NT2/D1 (cell line): Measurements from ENCODE around the gene ADAMTS10.
"Not testable (repeated sequence)": the region's sequence is repeated elsewhere in the genome, so short reads cannot be mapped to it uniquely, and the experiment has no call there.

Source experiments
- DNase-seq: peaks from one replicate; pipeline ENCODE4 v3.0.0-alpha.2; 2011; ENCODE audit warnings: low read depth, low spot score
- H3K27me3 ChIP-seq: 2 replicates; pipeline ENCODE4 v1.6.0; 2011; ENCODE audit warnings: mild to moderate bottlenecking; ENCODE audit not compliant: insufficient read length, insufficient read depth
- H3K36me3 ChIP-seq: 2 replicates; pipeline ENCODE4 v1.6.1; 2011; ENCODE audit warnings: mild to moderate bottlenecking, low read length, mixed read lengths; ENCODE audit not compliant: insufficient read depth, insufficient read length
- H3K4me1 ChIP-seq: 2 replicates; pipeline ENCODE4 v1.5.1; 2011; ENCODE audit not compliant: insufficient read depth, insufficient read length
- H3K4me3 ChIP-seq: 2 replicates; pipeline ENCODE4 v1.5.1; 2011; ENCODE audit warnings: low read depth; ENCODE audit not compliant: insufficient read length
- H3K9ac ChIP-seq: 2 replicates; pipeline ENCODE4 v1.6.0; 2011; ENCODE audit warnings: low read depth; ENCODE audit not compliant: insufficient read length
- H3K9me3 ChIP-seq: 2 replicates; pipeline ENCODE4 v1.5.1; 2011; ENCODE audit warnings: mild to moderate bottlenecking, low read length; ENCODE audit not compliant: insufficient read depth
- SUZ12 ChIP-seq: IDR thresholded peaks from 2 replicates; pipeline ENCODE4 v1.6.1; 2011; ENCODE audit not compliant: insufficient read length, insufficient read depth; ENCODE audit errors: extremely low read depth
- YY1 ChIP-seq: IDR thresholded peaks from 2 replicates; pipeline ENCODE4 v1.6.1; 2011; ENCODE audit not compliant: insufficient read length, insufficient read depth
- ZNF274 ChIP-seq: IDR thresholded peaks from 2 replicates; pipeline ENCODE4 v1.6.1; 2011; ENCODE audit warnings: mild to moderate bottlenecking, low read depth, low read length

Gene ADAMTS10

DNA sequence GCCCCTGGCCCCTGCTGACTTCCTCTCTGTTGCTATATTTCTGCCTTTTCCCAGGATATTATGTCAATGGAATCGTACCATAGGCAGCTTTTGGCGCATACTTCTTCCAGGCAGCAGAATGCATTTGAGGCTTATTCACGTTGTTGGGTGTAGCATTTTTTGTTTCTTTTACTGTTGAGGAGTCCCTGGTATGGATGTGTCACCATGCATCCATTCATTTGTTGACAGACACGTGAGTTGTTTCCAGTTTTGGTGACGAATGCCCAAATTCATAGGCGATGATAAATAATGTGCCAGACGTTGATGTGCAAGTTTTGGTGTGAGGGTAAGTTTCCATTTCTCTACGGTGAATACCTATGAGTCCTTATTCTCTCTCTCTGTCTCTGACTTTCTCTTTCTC is 24.9 kb upstream of the ADAMTS10 start:
- H3K4me1 ChIP-seq = peaks cover 6% of the 10 kb centered on the region
- no peak for DNase-seq

DNA sequence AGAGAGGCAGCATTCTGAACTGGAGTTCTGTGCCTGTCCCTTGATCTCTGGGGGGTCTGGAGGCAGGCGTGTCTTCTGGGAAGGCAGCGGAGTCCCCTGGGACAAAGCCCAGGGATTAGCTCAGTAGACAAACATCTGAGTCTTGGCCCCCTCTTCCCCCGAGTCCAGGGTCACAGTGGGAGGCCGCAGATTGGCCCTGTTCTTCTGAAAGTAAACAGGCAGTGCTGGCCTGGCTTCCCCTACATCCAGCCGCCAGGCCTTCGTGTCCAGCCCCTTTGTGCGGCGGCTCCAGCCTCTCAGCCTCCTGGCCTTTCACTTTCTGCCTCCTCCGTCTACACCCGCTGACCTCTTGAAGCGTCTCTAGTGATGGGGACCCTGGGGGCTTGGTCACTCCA is 20.9 kb upstream of the ADAMTS10 start:
- Histone ChIP-seq H3K4me1 (peaks cover 6% of the 10 kb centered on the region), H3K36me3 (no peaks in the 10 kb centered on the region), H3K4me3 (no peak overlapping the region), H3K9me3 (no peaks in the 10 kb centered on the region), H3K27me3 (no peaks in the 10 kb centered on the region), H3K9ac (no peak overlapping the region)
- DNase-seq = no peak
- no peak for TF ChIP-seq SUZ12
- TF ChIP-seq YY1 = no peak
- no peak for TF ChIP-seq ZNF274

More for the DNA sequence above, 24.9 kb upstream of the ADAMTS10 start:
- no peak overlapping the region for H3K4me3 ChIP-seq
- H3K9me3 ChIP-seq = no peaks in the 10 kb centered on the region
- TF ChIP-seq YY1 (no peak), SUZ12 (no peak), ZNF274 (no peak)
- H3K9ac ChIP-seq = no peak overlapping the region
- H3K36me3 ChIP-seq = no peaks in the 10 kb centered on the region
- H3K27me3 ChIP-seq = no peaks in the 10 kb centered on the region

DNA sequence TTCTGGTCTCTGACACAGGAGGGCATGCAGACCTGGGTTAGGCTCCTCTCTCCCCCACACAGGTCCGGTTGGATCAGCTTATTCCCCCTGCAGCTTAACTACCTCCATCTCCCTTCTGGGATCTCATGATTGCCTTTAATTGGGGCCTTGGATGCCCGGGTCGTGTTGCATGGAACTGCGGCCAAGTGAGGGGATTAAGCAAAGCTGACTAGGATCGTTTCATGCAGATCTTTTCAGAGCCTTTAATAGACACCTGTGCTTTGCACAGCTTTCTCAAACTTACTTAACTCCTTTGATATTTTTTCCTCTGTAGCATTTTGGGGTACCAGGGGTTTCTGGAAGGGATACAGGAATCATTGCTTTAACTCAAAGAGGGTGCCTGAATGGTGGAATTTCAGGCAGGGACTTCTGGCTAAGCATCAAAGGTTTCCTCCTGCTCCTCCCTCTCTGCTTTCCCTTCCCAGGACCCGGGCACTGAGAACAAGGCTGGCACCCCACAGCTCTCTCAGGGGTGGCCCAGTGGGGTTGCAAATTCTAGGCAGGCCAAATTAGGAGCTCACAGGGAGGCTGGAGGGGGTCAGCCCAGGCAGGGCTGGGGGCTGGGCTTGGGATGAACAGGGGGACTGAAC is 20.4 kb upstream of the ADAMTS10 start:
- H3K4me3 ChIP-seq = no peak overlapping the region
- no peaks in the 10 kb centered on the region for H3K9me3 ChIP-seq
- peaks cover 6% of the 10 kb centered on the region for H3K4me1 ChIP-seq
- no peak for DNase-seq
- H3K9ac ChIP-seq = no peak overlapping the region
- no peaks in the 10 kb centered on the region for H3K36me3 ChIP-seq
- no peak for TF ChIP-seq SUZ12
- TF ChIP-seq YY1 = no peak
- TF ChIP-seq ZNF274 = no peak
- H3K27me3 ChIP-seq = no peaks in the 10 kb centered on the region

DNA sequence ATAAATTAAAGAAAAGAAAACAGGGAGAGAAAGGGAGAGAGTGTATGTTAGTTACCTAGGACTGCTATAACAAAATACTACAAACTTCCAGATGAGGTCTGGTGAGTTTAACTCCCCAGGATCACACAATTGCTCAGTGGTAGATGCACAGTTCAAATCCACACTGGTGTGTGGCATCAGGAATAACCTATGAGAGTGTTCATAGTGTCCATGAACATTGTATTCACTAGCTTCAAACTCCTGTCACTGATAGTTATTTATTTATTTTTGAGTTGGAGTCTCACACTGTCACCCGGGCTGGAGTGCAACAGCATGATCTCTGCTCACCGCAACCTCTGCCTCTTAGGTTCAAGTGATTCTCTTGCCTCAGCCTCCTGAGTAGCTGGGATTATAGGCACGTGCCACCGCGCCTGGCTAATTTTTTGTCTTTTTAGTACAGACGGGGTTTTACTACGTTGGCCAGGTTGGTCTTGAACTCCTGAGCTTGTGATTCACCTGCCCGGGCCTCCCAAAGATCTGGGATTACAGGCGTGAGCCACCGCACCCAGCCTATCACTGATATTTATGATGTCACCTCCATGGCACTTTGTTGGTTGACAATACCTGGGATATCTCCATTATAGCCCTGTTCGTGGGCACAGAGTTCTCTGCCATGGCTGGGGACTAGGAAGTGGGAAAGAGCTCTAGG is 19.6 kb upstream of the ADAMTS10 start, which contains the start of gene NFILZ:
Gene NFILZ (plus strand): TSS at position 638 of the 688 bp plus-strand sequence. CDS start 46,133 bp downstream, outside the sequence.
- TF ChIP-seq YY1 = no peak
- no peak for TF ChIP-seq SUZ12
- no peak for TF ChIP-seq ZNF274
- no peaks in the 10 kb centered on the region for H3K27me3 ChIP-seq
- peaks cover 6% of the 10 kb centered on the region for H3K4me1 ChIP-seq
- DNase-seq = no peak
- H3K9ac ChIP-seq = no peak within 1 kb of the TSS
- H3K4me3 ChIP-seq = no peak within 1 kb of the TSS
- no peaks in the 10 kb centered on the region for H3K36me3 ChIP-seq
- no peaks in the 10 kb centered on the region for H3K9me3 ChIP-seq

DNA sequence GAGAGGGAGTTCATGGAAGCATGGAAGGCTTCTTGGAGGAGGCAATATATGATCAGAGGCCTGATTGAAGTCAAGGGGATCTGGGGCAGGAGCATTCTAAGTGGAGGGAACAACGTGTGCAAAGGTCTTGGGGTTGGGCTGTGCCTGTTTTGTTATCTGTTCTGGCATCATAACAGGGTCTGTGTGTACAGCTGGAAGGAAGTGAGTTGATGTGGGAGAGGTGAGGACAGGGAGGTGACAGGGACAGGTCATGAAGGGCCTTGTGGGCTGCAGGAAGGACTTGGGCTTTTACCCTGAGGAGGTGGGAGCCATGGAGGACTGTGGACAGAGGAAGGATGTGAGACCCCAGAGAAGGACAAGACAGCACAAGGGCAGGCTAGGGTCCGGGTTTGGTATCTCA is 18.7 kb upstream of the ADAMTS10 start:
- no peak overlapping the region for H3K9ac ChIP-seq
- peaks cover 6% of the 10 kb centered on the region for H3K4me1 ChIP-seq
- H3K27me3 ChIP-seq = no peaks in the 10 kb centered on the region
- H3K9me3 ChIP-seq = no peaks in the 10 kb centered on the region
- no peaks in the 10 kb centered on the region for H3K36me3 ChIP-seq
- no peak overlapping the region for H3K4me3 ChIP-seq
- no peak for TF ChIP-seq ZNF274
- DNase-seq = no peak

DNA sequence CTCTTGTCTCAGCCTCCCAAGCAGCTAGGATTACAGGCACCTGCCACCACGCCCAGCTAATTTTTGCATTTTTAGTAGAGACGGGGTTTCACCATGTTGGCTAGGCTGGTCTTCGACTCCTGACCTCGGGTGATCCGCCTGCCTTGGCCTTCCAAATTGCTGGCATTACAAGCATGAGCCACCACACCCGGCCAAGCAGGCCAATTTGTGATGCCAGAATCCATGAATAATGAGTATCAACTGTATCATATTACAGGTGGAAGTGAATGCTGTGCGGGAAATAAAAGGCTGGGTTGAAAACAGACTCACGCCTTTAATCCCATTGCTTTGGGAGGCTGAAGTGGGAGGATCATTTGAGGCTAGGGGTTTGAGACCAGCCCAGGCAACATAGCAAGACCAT is 16.3 kb upstream of the ADAMTS10 start:
- no peaks in the 10 kb centered on the region for H3K9me3 ChIP-seq
- DNase-seq = no peak
- peaks cover 2% of the 10 kb centered on the region for H3K4me1 ChIP-seq
- no peaks in the 10 kb centered on the region for H3K27me3 ChIP-seq
- no peaks in the 10 kb centered on the region for H3K36me3 ChIP-seq
- TF ChIP-seq YY1 = no peak
- no peak for TF ChIP-seq ZNF274
- TF ChIP-seq SUZ12 = no peak
- H3K4me3 ChIP-seq = no peak overlapping the region
- no peak overlapping the region for H3K9ac ChIP-seq

DNA sequence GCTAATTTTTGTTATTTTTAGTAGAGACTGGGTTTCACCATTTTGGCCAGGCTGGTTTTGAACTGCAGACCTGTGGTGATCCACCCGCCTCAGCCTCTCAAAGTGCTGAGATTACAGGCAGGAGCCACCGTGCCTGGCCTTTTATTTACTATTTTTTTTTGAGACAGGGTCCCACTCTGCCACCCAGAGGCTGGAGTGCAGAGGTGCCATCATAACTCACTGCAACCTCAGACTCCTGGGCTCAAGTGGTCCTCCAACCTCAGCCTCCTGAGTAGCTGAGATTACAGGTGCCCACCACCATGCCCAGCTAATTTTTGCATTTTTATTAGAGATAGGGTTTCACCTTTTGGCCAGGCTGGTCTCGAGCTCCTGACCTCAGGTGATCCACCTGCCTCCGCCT is 12.4 kb upstream of the ADAMTS10 start:
- not testable (repeated sequence) for H3K4me3 ChIP-seq, DNase-seq, H3K9ac ChIP-seq, H3K4me1 ChIP-seq, H3K36me3 ChIP-seq, H3K27me3 ChIP-seq, H3K9me3 ChIP-seq

DNA sequence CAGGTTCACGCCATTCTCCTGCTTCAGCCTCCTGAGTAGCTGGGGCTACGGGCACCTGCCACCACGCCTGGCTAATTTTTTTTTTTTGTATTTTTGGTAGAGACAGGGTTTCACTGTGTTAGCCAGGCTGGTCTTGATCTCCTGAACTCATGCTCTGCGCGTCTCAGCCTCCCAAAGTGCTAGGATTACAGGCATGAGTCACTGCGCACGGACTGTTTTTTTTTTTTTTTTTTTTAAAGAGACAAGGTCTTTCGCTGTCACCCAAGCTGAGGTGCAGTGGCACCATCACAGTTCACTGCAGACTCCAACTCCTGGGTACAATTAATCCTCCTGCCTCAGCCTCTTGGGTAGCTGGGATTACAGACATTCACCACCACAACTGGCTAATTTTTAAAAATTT is 8.2 kb upstream of the ADAMTS10 start:
- H3K4me3 ChIP-seq = no peak overlapping the region
- H3K36me3 ChIP-seq = no peaks in the 10 kb centered on the region
- H3K9me3 ChIP-seq = no peaks in the 10 kb centered on the region
- H3K27me3 ChIP-seq = peaks cover 3% of the 10 kb centered on the region
- TF ChIP-seq YY1 (no peak), SUZ12 (no peak), ZNF274 (no peak)
- H3K4me1 ChIP-seq = peaks cover 4% of the 10 kb centered on the region
- no peak for DNase-seq
- no peak overlapping the region for H3K9ac ChIP-seq
